T-helper 9 cell (primary cell): ENCODE measurements around the gene PTPRN2.
"Not testable (repeated sequence)": the region's sequence is repeated elsewhere in the genome, so short reads cannot be mapped to it uniquely, and the experiment has no call there.

Source experiments
- DNase-seq: peaks from one replicate; pipeline ENCODE4 v3.0.0-alpha.2; 2020

Gene PTPRN2

DNA sequence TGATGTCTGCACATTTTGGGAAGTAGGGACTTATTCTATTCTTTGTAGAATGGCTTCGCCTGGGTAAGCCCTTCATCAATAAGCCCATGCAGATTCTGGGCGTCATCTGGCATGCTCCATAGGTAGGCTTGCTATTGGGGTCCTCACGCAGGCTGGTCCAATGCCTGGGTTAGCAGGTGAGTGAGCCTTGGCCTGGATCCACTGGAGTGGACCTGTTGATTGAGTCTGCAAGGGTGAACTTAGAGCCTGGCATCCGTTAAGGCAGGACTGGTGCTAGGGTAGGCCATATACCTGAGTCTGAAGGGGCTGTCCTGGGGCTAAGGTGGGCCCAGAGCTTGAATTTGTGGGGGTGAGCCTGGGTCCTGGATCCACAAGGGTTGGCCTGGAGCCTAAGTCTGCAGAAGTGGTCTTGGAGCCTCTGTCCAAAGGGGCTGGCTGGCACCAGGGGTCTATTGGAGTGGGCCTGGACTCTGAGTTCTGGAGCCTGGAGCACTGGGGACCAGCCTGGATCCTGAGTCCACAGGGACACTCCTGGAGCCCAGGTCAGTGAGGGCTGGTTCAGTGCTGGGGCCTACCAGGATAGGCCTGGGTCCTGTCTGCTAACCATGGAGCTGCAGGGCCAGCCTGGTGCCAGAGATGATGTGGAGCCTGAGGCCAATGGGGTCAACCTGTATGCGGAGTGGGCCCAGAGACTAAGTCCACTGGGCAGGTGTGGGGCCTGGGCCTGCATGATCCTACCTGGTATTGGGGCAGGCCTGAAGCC, 297.7 kb downstream of the PTPRN2 start:
- no peak for DNase-seq

DNA sequence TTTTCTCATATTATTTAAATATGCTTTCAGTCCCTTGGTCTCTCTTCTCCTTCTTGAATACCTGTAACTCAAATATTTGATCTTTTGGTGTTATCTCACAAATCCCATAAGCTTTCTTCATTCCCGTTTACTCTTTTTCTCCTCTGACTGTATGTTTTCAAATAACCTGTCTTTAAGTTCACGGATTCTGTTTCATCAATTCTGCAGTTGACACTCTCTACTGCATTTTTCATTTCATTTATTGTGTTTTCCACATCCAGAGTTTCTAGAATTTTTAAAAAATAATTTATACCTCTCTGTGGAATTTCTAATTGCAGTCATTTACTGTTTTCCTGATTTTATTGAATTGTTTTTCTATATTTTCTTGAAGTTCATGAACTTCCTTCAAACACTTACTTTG, 298.4 kb downstream of the PTPRN2 start:
- DNase-seq = no peak

DNA sequence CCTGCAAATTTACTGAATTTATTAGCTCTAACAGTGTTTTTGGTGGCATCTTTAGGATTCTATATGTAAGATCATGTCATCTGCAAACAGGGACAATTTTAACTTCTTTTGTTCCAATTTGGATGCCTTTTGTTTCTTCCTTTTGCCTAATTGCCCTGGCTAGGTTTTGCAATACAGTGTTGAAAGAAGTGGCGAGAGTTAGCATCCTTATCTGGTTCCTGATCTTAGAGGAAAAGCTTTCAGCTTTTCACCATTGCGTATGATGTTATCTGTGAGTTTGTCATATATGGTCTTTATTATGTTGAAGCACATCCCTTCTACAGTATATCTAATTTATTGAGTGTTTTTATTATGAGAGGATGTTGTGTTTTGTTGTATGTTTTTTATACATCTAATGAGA, 301.4 kb downstream of the PTPRN2 start:
- no peak for DNase-seq

DNA sequence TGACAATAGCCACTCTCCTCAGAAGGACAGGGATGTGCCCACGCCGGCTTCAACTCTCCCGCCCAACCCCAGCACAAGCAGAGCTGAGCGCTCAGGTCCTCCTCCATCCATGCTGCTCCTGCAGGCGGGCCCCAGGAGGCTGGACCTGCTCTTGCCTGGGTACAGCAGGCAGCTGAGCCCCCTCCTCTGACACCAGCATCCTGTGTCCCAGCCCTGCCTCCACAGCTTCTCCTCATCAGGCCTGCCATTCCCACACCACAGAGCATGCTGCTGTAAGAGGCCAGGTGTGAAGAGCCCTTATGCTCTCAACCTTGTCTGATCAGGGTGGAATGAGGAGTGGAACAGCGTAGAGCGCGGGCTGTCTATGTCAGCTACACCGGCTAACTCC, 302.2 kb downstream of the PTPRN2 start:
- no peak for DNase-seq

DNA sequence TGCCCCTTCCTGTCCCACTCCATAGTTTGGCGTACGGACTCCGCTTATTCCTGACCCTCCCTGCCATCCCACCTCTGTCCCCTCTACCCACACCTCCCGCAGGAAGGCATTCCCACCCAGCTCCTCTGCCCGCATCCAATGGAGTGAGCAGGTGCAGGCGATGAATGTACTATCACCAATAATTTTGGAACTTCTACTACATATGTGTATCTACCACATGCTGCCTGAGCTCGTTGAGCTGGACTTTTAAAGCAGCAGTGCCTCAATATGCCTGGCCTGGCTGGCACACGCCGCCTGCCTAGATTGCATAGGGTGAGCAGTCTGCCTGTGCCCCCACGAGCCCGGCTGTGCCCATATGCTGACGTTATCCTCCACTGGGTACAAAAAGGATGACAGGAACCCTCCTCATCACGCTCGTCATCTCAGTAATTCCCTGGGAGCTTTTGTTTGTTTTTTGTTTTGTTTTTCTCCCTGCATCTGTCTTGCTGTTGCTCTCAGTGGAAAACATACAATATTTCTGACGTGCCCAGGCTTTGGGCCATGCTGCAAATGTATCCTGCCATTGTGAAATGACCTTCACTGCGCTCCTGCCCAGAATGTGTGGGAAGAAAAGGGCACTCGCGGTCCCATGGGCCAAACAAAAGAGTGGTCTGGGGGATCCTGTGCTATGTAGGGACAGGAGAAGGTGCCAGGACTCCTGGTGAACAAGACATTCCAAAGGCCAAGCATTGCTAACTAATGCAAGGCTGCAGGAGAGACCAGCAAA, 302.8 kb downstream of the PTPRN2 start:
- DNase-seq = no peak

DNA sequence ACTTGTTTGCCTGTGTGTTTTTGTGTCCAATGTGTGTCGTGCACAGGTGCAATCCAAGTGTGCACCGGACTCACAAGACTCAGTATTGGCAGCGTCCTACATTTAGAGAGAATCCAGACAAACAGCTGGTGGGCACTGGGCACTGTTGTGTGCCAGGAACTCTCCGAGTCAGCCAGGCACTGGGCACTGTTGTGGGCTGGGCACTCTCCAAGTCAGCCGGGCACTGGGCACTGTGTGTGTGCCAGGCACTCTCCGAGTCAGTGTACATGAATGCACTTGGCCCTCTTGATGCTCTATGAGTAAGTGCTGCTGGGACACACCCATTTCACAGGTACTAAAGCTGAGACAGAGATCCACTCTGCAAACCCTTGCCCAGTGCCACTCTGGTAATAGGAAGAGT, 303.5 kb downstream of the PTPRN2 start:
- DNase-seq = no peak

DNA sequence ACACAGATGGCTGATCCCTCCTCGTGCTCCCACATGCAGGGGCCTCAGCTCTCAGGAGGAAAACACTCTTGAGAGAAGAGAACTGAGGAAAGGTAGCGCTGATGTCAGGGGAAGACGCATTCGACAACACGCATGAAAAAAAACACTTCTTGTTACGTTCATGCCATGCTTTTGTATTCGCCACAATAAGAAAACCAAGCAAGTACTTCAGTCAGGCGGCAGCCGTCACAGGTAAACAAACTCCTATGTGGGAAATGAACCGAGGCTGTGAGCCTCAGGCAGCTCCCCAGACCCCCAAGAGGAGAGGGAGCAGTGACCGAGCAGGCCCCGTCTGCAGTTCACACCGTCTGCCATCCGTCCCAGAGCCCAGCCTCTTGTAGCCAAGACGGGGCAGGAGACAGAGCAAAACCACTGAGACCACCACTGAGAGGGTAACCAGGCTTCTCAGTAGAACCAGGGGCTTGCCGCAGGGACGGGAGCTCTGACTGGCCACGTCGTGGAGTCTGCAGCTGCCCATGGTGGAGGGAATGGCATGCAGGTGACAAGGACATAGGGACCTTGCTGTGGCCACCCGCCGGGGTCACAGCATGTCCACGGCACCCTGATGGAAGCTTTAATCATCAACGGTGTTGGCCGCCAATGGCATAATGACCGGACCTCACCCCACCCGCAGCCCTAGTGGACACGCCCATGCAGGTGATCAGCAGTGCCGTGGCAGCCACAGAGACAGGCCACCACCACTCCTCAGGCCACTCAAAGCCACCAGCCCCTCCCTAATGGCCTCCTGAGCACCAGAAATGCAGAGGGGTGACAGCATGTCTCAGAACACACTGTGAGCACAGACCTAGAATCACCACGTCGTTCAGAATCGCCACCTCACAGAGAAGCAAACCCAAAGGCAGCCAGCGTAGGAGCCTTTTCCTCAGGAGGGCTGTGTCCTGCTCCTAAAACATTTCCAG, 304.3 kb downstream of the PTPRN2 start:
- DNase-seq = no peak

DNA sequence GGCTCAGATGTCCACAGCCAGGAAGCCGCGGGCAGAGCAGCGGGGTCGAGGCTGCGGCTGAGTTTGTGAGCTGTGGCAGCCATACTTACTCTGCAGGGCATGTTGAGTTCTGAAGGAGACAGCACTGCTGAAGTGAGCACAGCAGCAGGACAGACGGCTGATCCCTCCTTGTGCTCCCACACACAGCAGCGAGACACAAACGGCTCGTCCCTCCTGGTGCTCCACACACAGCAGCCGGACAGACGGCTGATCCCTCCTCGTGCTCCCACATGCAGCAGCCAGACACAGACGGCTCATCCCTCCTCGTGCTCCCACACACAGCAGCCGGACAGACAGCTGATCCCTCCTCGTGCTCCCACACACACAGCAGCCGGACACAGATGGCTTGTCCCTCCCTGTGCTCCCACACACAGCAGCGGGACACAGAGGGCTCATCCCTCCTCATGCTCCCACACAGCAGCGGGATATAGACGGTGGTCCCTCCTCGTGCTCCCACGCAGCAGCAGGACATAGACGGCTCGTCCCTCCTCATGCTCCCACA, 305.1 kb downstream of the PTPRN2 start:
- DNase-seq = no peak

DNA sequence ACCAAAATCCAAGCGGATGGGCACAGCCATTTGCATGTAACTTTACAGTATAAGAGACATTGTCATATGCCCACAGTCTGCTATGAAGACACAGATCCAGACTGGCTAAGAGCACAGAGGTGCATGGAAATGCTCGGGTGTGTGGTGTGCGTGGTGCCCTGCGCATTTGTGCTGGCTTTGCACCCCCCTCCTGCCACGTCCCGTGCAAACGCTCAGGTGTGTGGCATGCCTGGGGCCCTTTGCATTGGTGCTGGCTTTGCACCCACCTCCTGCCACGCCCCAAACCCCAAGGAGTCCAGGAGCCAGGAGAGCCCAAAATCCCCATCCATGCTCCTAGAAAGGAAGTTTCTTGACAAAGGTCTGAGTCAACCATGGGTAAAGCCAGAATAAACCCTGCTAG, 306.2 kb downstream of the PTPRN2 start:
- DNase-seq = no peak

DNA sequence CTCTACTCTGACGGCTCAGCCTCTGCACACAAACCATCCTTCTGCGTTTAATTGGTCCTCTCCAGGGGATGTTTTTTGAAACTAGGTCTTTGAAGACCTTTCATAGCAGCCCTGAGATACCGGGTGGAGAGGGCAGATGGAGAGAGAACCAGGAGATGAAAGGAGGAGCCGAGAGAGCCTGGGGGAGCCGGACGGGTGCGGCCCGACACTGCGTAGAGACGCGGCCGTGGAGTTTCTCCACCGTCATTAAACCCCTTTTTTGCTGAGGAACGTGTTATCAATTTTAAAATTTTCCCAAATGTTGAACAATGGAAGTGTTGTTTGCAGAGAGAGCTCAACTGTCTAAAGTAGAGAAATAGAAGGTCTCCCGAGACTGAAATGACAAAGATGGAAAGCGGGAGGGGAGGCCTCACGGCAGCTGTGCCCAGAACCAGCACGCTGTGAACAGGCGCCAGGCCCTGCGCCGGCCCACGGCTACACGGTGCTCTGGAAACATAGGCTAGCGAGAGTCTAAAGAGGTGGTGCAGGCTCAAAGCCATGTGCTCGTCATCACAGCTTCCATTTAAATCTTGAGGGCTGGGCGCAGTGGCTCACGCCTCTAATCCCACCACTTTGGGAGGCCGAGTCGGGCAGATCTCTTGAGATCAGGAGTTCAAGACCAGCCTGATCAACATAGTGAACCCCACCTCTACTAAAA, 307.0 kb downstream of the PTPRN2 start:
- DNase-seq = no peak

DNA sequence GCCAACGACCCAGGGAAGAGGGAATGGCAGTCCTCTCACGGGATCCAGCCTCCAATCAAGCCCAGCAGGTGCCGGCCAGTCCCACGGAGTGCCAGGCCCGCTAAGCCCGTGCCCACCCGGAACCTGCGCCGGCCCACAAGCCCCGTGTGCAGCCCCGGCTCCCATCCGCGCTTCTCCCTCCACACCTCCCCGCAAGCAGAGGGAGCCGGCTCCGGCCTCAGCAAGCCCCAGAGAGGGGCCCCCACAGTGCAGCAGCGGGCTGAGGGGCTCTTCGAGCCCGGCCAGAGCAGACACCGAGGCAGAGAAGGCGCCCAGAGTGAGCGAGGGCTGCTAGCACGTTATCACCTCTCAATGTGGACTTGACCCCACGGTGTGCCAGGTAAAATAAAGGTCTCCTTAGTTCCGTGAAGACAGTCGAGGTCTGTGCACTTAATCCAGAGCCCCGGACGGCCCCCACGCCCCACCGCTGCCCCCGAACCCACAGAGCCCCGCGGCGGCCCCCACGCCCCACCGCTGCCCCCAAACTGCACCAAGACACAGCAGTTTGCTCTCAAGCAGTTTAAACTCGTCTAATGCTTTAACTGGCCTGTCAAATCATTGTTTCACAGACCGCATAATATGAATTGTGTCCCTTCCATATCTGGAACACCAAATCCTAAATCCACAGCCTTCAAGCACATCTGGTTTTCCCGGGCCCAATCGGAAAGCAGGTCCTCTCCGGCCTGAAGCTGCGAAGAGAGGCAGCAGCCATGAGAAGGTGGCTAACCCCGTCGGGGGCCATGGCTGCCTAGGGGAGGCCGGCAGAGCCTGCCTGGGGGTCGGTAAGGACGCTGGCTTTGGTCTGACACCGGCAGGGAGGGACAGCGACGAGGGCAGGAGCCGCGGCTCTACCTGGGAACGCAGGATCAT, 307.8 kb downstream of the PTPRN2 start:
- DNase-seq = no peak

DNA sequence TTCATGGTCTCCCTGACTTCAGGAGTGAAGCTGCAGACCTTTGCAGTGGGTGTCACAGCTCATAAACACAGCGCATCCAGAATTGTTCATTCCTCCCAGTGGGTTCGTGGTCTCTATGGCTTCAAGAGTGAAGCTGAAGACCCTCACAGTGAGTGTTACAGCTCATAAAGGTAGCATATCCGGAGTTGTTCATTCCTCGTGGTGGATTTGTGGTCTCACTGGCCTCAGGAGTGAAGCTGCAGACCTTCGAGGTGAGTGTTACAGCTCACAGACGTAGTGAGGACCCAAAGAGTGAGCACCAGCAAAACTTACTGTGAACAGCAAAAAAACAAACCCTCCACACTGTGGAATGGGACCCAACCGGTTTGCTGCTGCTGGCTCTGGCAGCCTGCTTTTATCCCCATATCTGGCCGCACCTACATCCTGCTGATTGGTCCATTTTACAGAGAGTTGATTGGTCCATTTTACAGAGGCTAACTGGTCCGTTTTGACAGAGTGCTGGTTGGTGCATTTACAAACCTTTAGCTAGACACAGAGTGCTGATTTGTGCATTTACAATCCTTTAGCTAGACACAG, 308.8 kb downstream of the PTPRN2 start:
- no peak for DNase-seq

DNA sequence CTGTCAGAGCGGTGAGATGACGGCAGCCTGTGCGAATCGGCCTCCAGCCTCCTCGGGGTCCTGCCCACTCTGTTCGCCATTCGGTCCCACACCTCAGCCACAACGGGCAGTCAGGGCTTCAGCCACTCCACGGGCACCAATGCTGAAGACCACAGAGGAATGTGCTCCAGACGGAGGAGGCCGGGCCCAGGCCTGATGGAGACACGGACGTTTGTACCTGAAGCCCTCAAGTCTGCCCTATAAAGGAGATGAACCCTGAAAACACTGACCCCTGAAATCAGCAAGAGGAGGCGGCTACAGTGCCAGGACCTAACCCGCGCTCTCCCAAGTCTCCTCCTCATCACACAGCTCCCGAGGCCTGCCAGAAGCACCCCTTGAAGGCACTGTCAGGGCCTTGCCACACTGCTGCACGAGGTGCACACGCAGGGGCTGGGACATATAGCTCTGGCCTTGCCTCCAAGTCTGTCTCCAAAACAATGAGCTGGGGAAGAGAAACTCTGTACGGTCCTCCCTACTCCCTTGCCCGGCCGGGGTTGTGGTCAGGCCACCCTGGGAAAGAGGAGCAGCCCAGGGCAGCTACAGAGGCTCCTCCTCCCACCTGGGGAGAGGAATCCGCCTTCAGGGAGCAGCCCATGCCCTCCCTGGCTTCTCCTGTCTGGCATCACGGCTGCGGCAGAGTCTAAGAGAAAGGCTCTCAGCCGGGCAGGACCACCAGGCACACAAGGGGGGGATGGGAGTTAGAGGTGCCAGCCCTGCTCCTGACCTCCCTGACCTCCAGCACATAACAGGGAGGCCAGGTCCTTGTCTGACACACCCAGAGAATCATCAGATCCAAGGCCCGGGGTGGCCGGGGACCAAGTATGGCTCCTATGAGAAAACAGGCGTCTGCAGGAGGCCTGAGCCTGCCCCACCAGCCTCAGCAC, 310.1 kb downstream of the PTPRN2 start:
- DNase-seq = no peak

DNA sequence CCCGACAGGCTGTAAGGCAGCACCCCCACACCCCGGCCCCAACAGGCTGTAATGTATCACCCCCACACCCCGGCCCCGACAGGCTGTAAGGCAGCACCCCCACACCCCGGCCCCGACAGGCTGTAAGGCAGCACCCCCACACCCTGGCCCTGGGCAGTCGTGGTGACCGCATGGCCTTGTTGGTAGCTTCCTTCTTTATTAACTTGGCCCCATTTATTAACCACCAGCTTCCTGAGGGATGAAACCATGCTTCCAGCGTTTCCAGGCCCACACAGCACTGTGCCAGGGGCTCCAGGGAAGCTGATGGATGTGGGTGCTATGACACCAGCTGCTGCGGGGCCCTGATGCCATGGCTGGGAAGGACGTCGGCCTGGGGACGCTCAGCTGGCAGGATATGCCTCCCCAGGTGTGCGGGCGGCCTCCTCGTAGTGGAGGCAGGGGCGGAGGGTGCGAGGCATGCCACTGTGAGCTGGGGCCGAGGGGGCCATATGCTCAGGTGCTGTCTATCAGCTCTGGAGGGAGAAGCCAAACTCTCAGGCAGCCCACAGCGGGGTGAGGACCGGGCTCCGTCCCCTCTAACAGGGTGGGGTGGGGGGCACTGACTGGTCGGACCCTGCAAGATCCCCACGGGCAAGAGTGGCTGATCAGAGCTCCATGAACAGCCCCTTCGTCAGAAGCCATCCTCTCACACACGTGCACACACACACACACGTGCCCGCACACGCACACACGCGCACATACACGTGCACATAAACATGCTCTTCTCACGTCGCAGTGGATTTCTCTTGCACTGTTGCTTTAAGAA, 311.0 kb downstream of the PTPRN2 start:
- DNase-seq = no peak

DNA sequence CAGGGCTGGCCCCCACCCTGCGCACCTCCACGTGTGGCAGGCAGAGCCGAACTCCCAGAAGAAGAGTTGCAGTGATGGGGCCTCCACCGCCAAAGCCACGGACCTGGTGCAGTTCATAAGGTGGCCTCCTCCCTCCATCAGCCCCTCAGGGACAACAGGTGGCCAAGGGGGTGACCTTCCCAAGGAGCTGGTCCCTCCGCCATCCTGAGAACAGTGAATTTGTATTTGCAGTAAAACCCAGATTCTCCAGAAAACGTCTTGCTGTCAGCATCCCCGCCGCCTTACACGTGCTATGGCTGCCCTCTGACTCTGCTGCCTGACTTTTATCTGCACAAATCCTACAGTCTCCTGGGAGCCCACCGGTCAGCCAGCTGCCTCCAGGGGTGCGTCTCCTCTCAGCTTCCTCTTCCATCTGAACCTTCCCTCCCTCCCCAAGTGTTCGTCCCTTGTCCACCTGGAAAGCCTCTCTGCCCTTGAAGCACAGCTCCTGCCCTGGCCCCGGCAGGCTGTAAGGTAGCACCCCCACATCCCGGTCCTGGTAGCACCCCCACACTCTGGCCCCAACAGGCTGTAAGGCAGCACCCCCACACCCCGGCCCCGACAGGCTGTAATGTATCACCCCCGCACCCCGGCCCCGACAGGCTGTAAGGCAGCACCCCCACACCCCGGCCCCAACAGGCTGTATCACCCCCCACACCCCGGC, 311.8 kb downstream of the PTPRN2 start:
- no peak for DNase-seq

DNA sequence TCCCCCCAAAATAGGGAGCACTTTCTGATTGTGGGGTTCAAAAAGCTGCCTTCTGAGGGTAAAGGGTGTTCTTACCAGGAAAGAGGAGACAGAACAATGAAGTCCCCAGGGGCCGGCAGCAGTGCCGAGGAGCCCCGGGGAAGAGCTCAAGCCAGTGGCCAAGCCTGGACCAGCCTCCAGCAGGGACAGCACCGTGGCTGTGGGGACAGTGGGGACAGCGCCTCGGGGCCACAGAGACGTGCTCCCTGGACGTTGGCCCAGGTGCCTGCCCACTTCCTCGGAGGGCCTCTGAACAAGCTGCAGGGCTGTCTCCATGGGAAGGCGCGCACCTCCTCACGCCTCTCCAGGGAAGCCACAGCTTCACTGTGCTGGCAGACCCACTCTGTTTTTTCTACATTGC, 312.6 kb downstream of the PTPRN2 start:
- no peak for DNase-seq

DNA sequence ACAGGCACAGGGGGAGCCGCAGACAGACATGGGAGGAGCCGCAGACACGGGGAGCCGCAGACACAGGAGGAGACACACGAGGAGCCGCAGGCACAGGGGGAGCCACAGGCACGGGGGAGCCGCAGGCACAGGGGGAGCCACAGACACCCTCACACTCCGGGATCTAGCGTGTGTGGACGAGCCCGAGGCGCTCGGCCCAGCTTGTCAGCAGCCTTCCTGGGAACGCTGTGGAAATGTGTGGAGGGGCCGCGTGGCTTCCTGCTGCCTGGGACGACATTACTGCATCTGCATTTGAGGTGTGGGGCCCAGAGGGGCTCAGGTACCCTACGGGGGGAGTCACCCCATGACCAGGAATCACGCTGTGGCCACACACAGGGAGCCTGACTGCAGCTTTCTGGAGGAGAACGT, 313.2 kb downstream of the PTPRN2 start:
- no peak for DNase-seq

DNA sequence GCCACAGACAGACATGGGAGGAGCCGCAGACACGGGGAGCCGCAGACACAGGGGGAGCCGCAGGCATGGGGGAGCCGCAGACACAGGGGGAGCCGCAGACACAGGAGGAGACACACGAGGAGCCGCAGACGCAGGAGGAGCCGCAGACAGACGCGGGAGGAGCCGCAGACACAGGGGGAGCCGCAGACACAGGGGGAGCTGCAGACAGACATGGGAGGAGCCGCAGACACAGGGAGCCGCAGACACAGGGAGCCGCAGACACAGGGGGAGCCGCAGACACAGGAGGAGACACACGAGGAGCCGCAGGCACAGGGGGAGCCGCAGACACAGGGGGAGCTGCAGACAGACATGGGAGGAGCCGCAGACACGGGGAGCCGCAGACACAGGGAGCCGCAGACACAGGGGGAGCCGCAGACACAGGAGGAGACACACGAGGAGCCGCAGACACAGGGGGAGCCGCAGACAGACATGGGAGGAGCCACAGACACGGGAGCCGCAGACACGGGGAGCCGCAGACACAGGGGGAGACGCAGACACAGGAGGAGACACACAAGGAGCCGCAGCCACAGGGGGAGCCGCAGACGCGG, 313.8 kb downstream of the PTPRN2 start:
- not testable (repeated sequence) for DNase-seq
